SKM-1 treated with dmso at 0.1 percent for 144 hours (cell line): ENCODE measurements around the gene CORO7.
A peak's percentile ranks its signal among the peaks of the same experiment; 100 is the strongest.

ENCODE experiments used
- DNase-seq: peaks from one replicate; lab custom pipeline; 2025; ENCODE audit not compliant: unreplicated experiment; lab: John Stamatoyannopoulos, UW

The CORO7 gene

GRCh38 chr16:4416200-4417032 is at the start of gene CORO7:
Gene CORO7, minus strand, starts transcription at chr16:4416596. Its CDS starts 78 bp downstream, at chr16:4416518.
- peak; percentile 91 for DNase-seq

GRCh38 chr16:4463522-4464163 is 47.2 kb upstream of the CORO7 start:
- DNase-seq, result no peak

GRCh38 chr16:4461250-4462085 is 45.1 kb upstream of the CORO7 start:
- no peak for DNase-seq

- no peak for DNase-seq
These were observed 44.5 kb upstream of the CORO7 start for GRCh38 chr16:4460936-4461249.

GRCh38 chr16:4455951-4456350 is 39.6 kb upstream of the CORO7 start:
- DNase-seq, result no peak

DNA sequence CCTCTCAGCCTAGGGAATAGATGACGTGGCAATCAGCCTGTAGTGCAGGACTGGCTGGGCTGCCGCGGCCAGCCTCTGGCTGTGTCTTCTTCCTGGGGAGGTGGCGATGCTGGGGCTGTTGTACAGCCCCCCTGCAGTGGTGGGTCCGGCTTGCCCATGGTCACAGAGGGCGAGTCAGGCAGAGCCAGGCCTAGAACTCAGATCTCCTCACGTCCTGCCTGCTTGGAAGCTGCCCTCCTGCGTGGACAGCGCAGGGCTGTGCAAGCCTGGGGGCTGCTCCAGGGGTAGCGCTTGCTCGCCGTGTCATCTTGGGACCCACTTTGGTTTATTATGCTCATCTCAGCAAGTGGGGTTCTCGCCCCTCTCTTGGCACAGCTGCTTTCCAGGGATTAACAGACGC is 38.7 kb upstream of the CORO7 start:
- no peak for DNase-seq

DNA sequence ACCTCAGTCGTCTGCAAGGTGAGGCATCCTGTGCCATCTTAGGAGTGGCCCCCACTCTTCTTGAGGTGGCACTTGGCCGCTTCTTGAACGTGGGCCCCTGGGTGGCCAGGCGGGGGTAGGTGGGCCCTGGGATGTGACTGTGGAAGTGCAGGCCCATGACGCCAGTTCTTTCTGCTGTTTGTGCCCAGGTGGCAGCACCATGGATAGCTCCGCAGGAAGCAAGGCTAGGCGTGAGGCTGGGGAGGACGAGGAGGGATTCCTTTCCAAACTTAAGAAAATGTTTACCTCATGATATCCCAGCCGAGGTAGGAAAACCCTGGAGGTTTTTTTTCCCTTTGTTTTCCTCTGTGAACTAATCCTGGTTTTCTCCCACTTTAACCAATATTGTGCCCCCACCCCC is 38.2 kb upstream of the CORO7 start:
- no peak for DNase-seq

DNA sequence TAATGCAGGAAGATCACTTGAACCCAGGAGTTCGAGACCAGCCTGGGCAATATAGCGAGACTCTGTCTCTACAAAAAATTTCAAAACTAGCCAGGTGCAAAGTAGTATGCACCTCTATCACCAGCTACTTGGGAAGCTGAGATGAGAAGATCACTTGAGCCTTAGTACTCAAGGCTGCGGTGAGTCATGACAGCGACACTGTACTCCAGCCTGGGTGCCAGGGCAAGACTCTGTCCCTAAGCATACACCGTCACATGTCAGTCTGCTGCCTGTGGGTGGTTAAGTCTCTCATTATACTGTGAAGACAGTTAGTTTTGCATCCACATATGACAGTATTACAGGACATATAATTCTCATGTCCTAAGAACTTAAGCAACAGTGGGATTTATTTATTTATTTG is 36.3 kb upstream of the CORO7 start:
- no peak for DNase-seq

- DNase-seq, result no peak
These were observed 34.6 kb upstream of the CORO7 start for GRCh38 chr16:4450931-4451519.

GRCh38 chr16:4450430-4450829 is 34.0 kb upstream of the CORO7 start:
- DNase-seq, result no peak

GRCh38 chr16:4443986-4444385 is 27.6 kb upstream of the CORO7 start:
- no peak for DNase-seq

GRCh38 chr16:4443271-4443670 is 26.9 kb upstream of the CORO7 start:
- no peak for DNase-seq

DNA sequence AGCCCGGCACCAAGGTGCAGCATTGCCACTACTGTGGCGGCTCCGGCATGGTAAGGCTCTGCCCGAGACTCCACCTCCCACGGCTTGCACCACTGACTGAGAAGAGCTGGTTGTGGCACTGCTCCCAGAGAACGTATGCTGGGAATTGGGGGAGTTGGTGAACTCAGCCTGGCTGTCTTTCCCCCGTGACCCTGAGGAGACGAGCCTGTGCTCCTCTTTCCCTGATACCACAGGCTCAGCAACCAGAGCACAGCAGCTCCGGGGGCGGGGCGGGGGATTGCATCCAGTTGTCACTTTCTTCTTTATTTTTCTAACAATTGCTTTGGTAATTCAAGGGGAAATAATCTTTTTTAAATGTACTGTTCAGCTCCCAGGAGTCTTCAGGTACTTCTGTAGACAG is 26.0 kb upstream of the CORO7 start:
- DNase-seq, result no peak

DNA sequence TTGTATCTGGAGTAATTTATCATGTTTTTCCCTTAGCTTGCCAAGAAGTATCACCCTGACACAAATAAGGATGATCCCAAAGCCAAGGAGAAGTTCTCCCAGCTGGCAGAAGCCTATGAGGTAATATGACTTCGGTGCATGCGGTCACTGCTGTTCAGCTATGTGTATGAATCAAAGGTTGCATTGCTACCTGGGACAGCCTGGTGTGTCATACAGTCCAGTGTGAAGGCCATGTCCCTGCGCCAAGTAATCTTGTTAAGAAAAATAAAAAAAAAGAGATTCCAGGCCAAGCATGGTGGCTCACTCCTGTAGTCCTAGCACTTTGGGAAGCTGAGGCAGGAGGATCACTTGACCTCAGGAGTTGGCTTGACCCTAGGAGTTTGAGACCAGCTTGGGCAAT is 21.0 kb upstream of the CORO7 start:
- no peak for DNase-seq

DNA sequence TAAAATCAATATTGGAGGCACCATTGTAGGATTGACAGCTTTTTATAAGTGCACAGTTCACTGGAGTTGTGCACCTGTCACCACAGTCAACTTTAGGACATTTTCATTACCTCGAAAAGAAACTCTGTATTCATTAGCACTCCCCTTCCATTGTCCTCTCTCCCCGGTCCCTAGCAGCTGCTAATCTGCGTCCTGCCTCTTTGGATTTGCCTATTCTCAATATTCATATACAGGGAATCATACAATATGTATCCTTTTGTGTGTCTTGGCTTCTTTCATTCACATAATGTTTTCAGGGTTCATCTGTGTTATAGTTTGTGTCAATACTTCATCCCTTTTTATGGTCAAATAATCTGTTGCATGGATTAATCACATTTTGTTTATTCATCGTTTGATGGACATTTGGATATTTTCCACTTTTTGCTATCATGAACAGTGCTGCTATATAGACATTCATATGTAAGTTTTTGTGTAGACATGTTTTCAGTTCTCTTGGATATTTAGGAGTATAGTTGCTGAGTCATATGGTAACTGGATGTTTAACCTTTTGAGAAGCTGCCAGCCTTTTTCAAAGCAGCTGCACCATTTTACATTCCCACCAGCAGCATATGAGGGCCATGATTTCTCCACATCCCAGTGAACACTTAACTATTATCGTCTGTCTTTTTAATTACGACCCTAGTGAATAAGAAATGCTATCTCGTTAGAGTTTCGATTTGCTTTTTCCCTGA is 19.1 kb upstream of the CORO7 start:
- no peak for DNase-seq

- DNase-seq, result no peak
These were observed 17.8 kb upstream of the CORO7 start for GRCh38 chr16:4433914-4434787.

GRCh38 chr16:4433228-4433627 is 16.8 kb upstream of the CORO7 start:
- DNase-seq, result no peak

DNA sequence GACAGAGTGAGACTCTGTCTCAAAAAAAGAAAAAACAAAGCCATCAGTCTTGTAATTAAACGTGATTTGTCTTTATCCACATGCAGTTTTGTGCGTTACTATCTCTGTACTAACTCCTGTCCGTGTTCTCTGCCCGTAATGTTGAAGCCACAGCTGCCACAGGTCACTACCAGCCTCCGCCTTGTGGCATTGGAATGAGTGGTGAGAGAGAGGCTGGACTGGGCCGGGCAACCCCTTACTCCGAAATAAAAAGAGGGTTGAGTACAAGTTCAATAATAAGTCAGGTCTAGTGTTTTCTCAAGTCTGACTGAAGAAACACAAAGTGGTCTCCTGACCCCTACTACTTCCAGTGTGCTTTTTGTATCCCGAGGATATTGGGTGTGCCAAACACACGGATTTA is 14.6 kb upstream of the CORO7 start:
- no peak for DNase-seq

DNA sequence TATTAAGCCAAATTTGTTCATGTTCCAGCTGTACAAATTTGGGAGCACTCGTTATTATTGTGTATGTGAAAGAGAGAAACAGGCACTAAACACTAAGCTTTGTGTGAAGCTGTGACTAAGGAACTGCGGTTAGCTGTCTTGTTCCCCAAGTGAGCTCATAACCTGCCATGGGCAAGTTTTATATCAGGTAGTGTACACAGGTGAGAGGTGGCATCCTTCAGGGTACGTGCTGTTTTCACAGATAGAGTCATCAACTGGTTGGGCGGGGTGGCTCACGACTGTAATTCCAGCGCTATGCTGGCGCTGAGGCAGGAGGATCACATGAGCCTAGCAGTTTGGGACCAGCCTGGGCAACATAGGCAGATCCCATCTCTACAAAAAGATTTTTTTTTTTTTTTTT is 12.1 kb upstream of the CORO7 start:
- no peak for DNase-seq
